Measurements from ENCODE around the gene ZNF444. TPM values are rescaled to one million over a fixed set of nuclear protein-coding genes. Genes with fewer than 3 reads are reported as not detected.

Gene ZNF444
- total and polyA plus RNA-seq, 2 of the 8 experiments (the other 6 are each of a cell fraction or from before 2014, with no cell fraction given), result 49.5 to 54.5 TPM

DNA sequence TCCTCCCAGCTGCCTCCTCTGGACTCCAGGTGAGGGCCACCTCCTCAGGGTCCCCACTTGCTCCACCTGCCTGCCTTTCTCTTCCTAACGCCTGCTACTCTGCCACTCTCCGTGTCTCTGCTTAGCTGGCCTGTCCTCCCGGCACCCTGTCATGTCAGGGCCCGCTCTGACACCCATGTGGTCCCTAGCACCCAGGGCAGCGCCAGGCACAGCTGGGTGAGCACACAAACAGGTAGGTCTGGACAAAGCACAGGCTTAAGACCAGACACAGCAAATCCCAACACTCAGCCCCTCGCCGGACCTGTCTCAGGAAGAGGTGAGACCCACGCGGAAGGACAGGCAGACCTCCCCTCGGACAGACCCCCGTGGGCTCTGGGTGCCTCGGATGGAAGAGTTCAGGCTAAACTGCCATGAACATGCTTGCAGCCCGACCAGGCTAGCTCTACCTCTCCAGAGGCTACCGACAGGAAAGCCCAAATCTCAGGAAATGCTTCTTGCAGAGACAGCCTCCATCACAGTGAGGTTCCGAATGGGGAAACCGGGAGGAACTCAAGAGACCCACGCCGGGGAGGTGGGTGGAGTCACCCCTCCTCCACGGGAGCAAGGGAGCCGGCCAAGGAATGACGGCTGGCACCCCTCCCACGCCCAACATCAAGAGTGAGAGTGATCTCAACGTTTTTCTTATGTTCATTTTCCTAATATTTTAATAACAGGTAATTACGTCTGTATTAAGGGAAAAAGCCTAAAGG is 32.5 kb upstream of the ZNF444 start (continued):
- TF ChIP-seq RNF2 (IDR thresholded peaks at IDR 0.05; ENCODE audit: borderline replicate concordance, low read depth, low read length, missing control alignments, poor library complexity, severe bottlenecking) (no peak), RXRA (IDR thresholded peaks at IDR 0.05; ENCODE audit: insufficient read depth, low read depth, low read length) (no peak), EP300 (IDR thresholded peaks at IDR 0.05; ENCODE audit: borderline replicate concordance in 1 of 2, low read depth in 2 of 2, low read length in 2 of 2) (no peak)
- TF ChIP-seq, protein P1, sequence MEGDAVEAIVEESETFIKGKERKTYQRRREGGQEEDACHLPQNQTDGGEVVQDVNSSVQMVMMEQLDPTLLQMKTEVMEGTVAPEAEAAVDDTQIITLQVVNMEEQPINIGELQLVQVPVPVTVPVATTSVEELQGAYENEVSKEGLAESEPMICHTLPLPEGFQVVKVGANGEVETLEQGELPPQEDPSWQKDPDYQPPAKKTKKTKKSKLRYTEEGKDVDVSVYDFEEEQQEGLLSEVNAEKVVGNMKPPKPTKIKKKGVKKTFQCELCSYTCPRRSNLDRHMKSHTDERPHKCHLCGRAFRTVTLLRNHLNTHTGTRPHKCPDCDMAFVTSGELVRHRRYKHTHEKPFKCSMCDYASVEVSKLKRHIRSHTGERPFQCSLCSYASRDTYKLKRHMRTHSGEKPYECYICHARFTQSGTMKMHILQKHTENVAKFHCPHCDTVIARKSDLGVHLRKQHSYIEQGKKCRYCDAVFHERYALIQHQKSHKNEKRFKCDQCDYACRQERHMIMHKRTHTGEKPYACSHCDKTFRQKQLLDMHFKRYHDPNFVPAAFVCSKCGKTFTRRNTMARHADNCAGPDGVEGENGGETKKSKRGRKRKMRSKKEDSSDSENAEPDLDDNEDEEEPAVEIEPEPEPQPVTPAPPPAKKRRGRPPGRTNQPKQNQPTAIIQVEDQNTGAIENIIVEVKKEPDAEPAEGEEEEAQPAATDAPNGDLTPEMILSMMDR (IDR thresholded peaks at IDR 0.05; ENCODE audit: control extremely low read depth in 1 of 3, insufficient read depth in 1 of 3, low read depth in 1 of 3, low read length in 3 of 3), result no peak

All from H1 (cell line).